HUES48 (cell line): Measurements from ENCODE around the gene SEMA6A.

Source experiments
- H3K27ac ChIP-seq: one replicate; pipeline ENCODE4 v1.7.0; 2013; ENCODE audit warnings: low read depth, low read length, inconsistent platforms
- H3K27me3 ChIP-seq: 2 replicates; pipeline ENCODE4 v1.6.1; 2013; ENCODE audit warnings: mild to moderate bottlenecking, low read length; ENCODE audit not compliant: control insufficient read depth, insufficient read depth
- H3K36me3 ChIP-seq: 2 replicates; pipeline ENCODE4 v1.6.1; 2013; ENCODE audit warnings: low read length; ENCODE audit not compliant: control insufficient read depth, insufficient read depth
- H3K4me1 ChIP-seq: 2 replicates; pipeline ENCODE4 v1.6.1; 2013; ENCODE audit warnings: mild to moderate bottlenecking, low read length; ENCODE audit not compliant: control insufficient read depth, insufficient read depth
- H3K4me3 ChIP-seq: 2 replicates; pipeline ENCODE4 v1.5.1; 2013; ENCODE audit warnings: mild to moderate bottlenecking, low read depth, low read length
- H3K9ac ChIP-seq: 2 replicates; pipeline ENCODE4 v1.6.1; 2013; ENCODE audit warnings: mild to moderate bottlenecking, low read depth, low read length, moderate library complexity
- H3K9me3 ChIP-seq: 2 replicates; pipeline ENCODE4 v1.6.1; 2013; ENCODE audit warnings: low read length; ENCODE audit not compliant: control insufficient read depth, insufficient read depth

The SEMA6A gene

GRCh38 chr5:116459301-116459700 lies 115.3 kb downstream of the SEMA6A start:
- no peaks in the 10 kb centered on the region for H3K9me3 ChIP-seq
- no peak overlapping the region for H3K4me3 ChIP-seq
- H3K4me1 ChIP-seq: peaks cover 13% of the 10 kb centered on the region; the same call in 1 of the 2 replicates
- H3K27ac ChIP-seq: no peak overlapping the region
- H3K36me3 ChIP-seq: peaks cover 96% of the 10 kb centered on the region
- no peak overlapping the region for H3K9ac ChIP-seq
- no peaks in the 10 kb centered on the region for H3K27me3 ChIP-seq

DNA sequence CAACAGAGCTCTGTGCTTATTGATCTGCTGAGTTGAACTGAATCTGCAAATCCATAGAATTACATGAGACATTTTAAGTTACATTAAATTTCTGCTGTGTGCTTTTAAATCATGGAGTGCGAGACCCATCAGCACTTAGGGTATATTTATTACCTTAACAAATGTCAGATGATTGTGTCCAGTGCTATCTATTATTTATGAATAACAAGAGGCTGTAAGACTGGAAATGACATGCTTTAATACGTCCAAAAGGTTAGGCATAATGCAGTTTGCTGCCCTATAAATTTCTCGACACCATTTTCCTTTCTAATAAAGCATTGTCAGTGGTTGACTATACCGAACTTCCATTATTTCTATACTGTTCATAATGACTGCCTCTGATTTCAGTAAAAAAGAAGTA lies 117.6 kb downstream of the SEMA6A start:
- Histone ChIP-seq H3K9ac (no peak overlapping the region), H3K27ac (no peak overlapping the region), H3K27me3 (no peaks in the 10 kb centered on the region), H3K36me3 (peaks cover 94% of the 10 kb centered on the region), H3K4me3 (no peak overlapping the region), H3K9me3 (no peaks in the 10 kb centered on the region), H3K4me1 (peaks cover 21% of the 10 kb centered on the region)

- Histone ChIP-seq H3K27me3 (no peaks in the 10 kb centered on the region), H3K36me3 (peaks cover 95% of the 10 kb centered on the region), H3K9me3 (no peaks in the 10 kb centered on the region), H3K4me1 (peaks cover 21% of the 10 kb centered on the region), H3K9ac (no peak overlapping the region), H3K4me3 (no peak overlapping the region), H3K27ac (no peak overlapping the region)
These were observed 118.6 kb downstream of the SEMA6A start for GRCh38 chr5:116456036-116456435.

GRCh38 chr5:116455061-116455460 lies 119.6 kb downstream of the SEMA6A start:
- H3K36me3 ChIP-seq: peaks cover 96% of the 10 kb centered on the region
- no peak overlapping the region for H3K4me3 ChIP-seq
- H3K27me3 ChIP-seq: no peaks in the 10 kb centered on the region
- no peaks in the 10 kb centered on the region for H3K9me3 ChIP-seq
- no peak overlapping the region for H3K27ac ChIP-seq
- peaks cover 29% of the 10 kb centered on the region for H3K4me1 ChIP-seq
- H3K9ac ChIP-seq: no peak overlapping the region

DNA sequence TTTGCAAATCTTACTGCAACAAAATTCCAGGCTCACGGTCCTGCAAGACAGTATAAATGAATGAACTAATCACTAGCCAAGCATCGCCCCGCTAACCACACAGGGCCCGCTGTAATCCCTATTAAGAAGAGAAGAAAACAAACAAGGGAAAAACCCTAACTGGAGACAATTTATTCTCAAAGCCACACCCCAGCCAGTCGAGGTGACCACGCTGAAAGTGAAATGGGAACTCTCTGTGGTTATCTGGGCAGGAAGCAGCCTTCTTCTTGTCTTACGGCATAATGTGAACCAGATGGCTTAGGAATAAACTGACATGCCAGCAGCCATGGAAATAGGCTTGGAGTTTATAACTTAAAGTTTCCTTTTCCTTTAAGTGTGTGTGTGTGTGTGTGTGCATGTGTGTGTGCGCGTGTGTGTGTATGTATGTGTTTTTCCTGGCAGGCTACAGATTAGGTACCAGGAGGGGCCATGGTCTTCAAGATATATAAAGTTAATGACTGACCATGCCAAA lies 120.2 kb downstream of the SEMA6A start:
- H3K4me1 ChIP-seq: peaks cover 35% of the 10 kb centered on the region
- no peaks in the 10 kb centered on the region for H3K9me3 ChIP-seq
- peaks cover 92% of the 10 kb centered on the region for H3K36me3 ChIP-seq
- H3K27me3 ChIP-seq: no peaks in the 10 kb centered on the region
- H3K9ac ChIP-seq: no peak overlapping the region
- no peak overlapping the region for H3K4me3 ChIP-seq
- H3K27ac ChIP-seq: no peak overlapping the region

- Histone ChIP-seq H3K9ac (no peak overlapping the region), H3K4me1 (peaks cover 40% of the 10 kb centered on the region), H3K4me3 (no peak overlapping the region), H3K36me3 (peaks cover 92% of the 10 kb centered on the region), H3K27me3 (no peaks in the 10 kb centered on the region), H3K27ac (no peak overlapping the region), H3K9me3 (no peaks in the 10 kb centered on the region)
These were observed 120.6 kb downstream of the SEMA6A start for GRCh38 chr5:116453988-116454411.

DNA sequence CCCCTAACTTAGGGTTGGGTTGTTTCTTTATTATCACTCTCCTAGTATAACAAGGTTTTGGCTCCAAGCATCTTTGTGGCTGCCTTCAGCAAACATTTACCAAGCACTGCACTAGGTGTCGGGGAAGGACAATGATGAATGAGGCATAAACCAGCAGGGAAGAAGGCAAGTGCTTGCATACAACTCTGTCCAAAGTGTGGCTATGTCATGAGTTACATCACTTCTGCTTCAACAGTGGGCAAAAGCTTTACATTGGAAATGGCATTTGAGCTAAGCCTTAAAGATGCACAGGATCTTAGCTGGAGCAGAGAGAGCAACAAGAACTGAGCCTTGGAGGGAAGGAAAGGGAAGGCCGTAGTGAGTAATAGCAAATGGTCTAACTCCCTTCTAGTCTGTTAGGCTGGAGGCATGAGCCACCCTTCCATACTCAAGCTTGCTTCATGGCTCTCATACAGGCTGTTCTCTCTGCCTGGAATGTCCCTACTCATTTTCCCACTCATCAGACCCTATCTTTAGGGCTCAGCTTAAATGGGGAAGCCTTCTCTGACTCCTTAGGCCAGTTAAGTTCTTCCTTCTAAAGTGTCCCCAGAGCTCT lies 121.8 kb downstream of the SEMA6A start:
- peaks cover 45% of the 10 kb centered on the region for H3K4me1 ChIP-seq
- no peak overlapping the region for H3K9ac ChIP-seq
- H3K27me3 ChIP-seq: no peaks in the 10 kb centered on the region
- H3K36me3 ChIP-seq: peaks cover 91% of the 10 kb centered on the region
- no peaks in the 10 kb centered on the region for H3K9me3 ChIP-seq
- no peak overlapping the region for H3K4me3 ChIP-seq
- H3K27ac ChIP-seq: peak overlapping the region; percentile 36

- H3K4me1 ChIP-seq: peaks cover 45% of the 10 kb centered on the region
- H3K9ac ChIP-seq: no peak overlapping the region
- H3K27ac ChIP-seq: peak overlapping the region; percentile 15
- H3K27me3 ChIP-seq: no peaks in the 10 kb centered on the region
- H3K36me3 ChIP-seq: peaks cover 91% of the 10 kb centered on the region
- H3K4me3 ChIP-seq: no peak overlapping the region
- no peaks in the 10 kb centered on the region for H3K9me3 ChIP-seq
These were observed 122.6 kb downstream of the SEMA6A start for GRCh38 chr5:116451905-116452450.

DNA sequence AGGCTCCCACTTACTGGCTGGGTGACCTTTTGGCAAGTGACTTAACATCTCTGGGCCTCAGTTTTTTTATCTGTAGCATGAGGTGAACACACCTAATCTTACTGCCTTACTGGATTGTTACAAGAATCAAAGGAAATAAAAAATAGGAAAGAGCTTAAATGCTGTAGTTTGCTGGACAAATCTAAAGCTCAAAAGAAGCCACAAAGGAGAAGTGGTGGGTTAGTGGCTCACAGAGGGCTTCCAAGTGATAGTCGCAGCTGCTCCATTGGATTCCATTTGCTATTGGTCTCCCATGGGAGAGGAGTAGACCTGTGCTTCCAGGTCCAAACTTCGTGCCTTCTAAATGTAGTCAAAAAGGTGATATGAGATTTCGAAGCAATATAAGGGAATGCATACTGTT lies 123.6 kb downstream of the SEMA6A start:
- Histone ChIP-seq H3K36me3 (peaks cover 91% of the 10 kb centered on the region), H3K9me3 (no peaks in the 10 kb centered on the region), H3K27ac (no peak overlapping the region), H3K4me1 (peaks cover 45% of the 10 kb centered on the region), H3K4me3 (no peak overlapping the region), H3K9ac (no peak overlapping the region), H3K27me3 (no peaks in the 10 kb centered on the region)

DNA sequence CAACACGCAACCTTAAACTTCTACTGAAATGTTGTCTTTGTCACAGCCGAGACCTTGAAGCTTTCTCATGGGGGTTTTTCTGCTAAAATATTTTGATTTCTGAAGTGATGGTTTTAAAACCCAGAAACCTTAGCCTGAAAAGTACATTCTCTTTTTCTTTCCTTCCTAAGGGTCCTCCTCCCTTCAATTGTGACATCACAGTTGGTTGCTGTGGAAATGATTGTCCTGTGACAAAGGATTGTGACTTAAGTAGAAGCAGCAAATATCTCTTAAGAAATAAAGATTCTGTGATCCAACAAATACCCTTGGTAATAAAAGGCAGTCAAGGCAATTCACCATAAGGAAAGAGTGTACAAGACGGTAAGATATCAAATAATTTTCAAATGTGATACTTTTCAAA lies 125.2 kb downstream of the SEMA6A start:
- H3K27ac ChIP-seq: peak overlapping the region; percentile 42
- no peak overlapping the region for H3K9ac ChIP-seq
- H3K27me3 ChIP-seq: no peaks in the 10 kb centered on the region
- peaks cover 91% of the 10 kb centered on the region for H3K36me3 ChIP-seq
- no peaks in the 10 kb centered on the region for H3K9me3 ChIP-seq
- no peak overlapping the region for H3K4me3 ChIP-seq
- peaks cover 54% of the 10 kb centered on the region for H3K4me1 ChIP-seq

- peak overlapping the region; percentile 42 for H3K27ac ChIP-seq
- H3K27me3 ChIP-seq: no peaks in the 10 kb centered on the region
- peaks cover 59% of the 10 kb centered on the region for H3K4me1 ChIP-seq
- no peak overlapping the region for H3K9ac ChIP-seq
- H3K36me3 ChIP-seq: peaks cover 86% of the 10 kb centered on the region
- H3K9me3 ChIP-seq: no peaks in the 10 kb centered on the region
- H3K4me3 ChIP-seq: no peak overlapping the region
These were observed 125.7 kb downstream of the SEMA6A start for GRCh38 chr5:116448870-116449427.
